ENCODE data around the gene NME4. TPM values are rescaled to one million over a fixed set of nuclear protein-coding genes. Genes with fewer than 3 reads are reported as not detected.
"Not testable (repeated sequence)": the region's sequence is repeated elsewhere in the genome, so short reads cannot be mapped to it uniquely, and the experiment has no call there.

The NME4 gene
- total RNA-seq, 4 donors from 2014 or later = 20.7 to 48.3 (median 25.3) TPM

GRCh38 chr16:381012-381788, 15.8 kb upstream of the NME4 start:
- Histone ChIP-seq H3K4me3 (peak overlapping the region; percentile 65 to 100 (median 94)), H3K27ac (peak overlapping the region; percentile 64 to 91 (median 90)), H3K27me3 (no peaks in the 10 kb centered on the region), H3K4me1 (peaks cover 30 to 59% (median 42%) of the 10 kb centered on the region in 3 donors), H3K9me3 (no peaks in the 10 kb centered on the region), H3K36me3 (peaks cover 0 to 18% (median 6%) of the 10 kb centered on the region in 3 donors)
- TF ChIP-seq CTCF (IDR thresholded peaks at IDR 0.05) (no peak), POLR2A (IDR thresholded peaks at IDR 0.05) (no peak)
- no peak for DNase-seq
- intact Hi-C loops (cut with DNase I) = no loop called here
- WGBS, 2 donors = no CpG with 5 or more reads among the region's 73 CpGs

- Histone ChIP-seq H3K36me3 (peaks cover 0 to 9% (median 0%) of the 10 kb centered on the region in 3 donors), H3K4me3 (peak within 1 kb of the TSS; percentile 65 to 100 (median 94)), H3K4me1 (peaks cover 30 to 59% (median 42%) of the 10 kb centered on the region in 3 donors), H3K27ac (peak within 1 kb of the TSS; percentile 83 to 91 (median 90)), H3K9me3 (no peaks in the 10 kb centered on the region), H3K27me3 (no peaks in the 10 kb centered on the region)
- intact Hi-C loops (cut with DNase I) = no loop called here
- DNase-seq = no peak
- 0% methylated on average over 6 of the region's 123 CpGs; no CpG with 5 or more reads in 1 of the 2 donors for WGBS, 2 donors
- TF ChIP-seq CTCF (IDR thresholded peaks at IDR 0.05) = no peak
- TF ChIP-seq POLR2A (IDR thresholded peaks at IDR 0.05) = peak in 1 of 4 donors; percentile 34
Measured at GRCh38 chr16:381789-382717, 14.9 kb upstream of the NME4 start, which contains the start of gene PGAP6. PGAP6 (minus strand) TSS chr16:381978; CDS start chr16:381821, 157 bp downstream.

DNA sequence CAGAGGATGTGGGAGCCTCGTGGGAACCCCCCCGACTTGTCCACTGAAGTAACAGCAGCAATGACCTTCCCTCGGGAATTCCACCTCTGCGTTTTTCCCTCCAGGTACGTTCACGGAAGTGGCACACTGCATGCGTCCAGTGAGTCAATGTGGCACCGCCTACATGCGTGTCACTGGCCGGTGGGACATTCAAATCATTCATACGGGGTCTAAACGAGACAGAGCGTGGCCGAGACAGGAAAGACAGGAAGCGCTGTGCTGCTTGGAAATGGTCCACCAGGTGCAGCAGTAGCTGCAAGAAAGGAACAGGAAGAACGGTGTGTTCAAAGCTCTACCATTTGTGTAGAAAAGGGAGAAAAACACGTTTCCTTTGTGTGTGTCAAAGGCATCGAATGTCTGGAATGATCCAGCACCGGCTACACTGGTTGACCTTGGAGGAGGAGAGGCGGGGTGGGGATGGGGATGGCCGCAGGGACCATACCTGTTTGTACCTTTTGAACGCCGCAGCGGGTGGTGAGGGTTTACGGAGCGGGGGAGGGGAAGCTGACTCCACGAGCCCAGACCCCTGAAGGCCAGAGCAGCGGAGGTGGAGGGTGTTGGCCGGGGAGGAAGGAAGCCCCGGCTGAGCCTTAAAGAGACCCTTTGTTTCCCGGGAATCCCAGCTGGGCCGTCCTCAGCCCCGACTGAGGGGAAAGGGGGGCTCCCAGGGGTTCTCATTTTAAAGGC, 13.5 kb upstream of the NME4 start:
- H3K4me3 ChIP-seq = peak overlapping the region; percentile 65 to 100 (median 94)
- intact Hi-C loops (cut with DNase I) = no loop called here
- 19 to 24% methylated on average over 23 to 31 of the region's 33 CpGs for WGBS, 2 donors
- H3K27ac ChIP-seq = peak overlapping the region; percentile 76 to 91 (median 86)
- H3K9me3 ChIP-seq = no peaks in the 10 kb centered on the region
- no peaks in the 10 kb centered on the region for H3K36me3 ChIP-seq
- no peaks in the 10 kb centered on the region for H3K27me3 ChIP-seq
- peaks cover 30 to 68% (median 42%) of the 10 kb centered on the region in 3 donors for H3K4me1 ChIP-seq
- no peak for DNase-seq
- peak in 1 of 4 donors; percentile 35 for TF ChIP-seq POLR2A (IDR thresholded peaks at IDR 0.05)
- peak in 1 of 6 experiments; percentile 14 for TF ChIP-seq CTCF (IDR thresholded peaks at IDR 0.05)

GRCh38 chr16:386641-387156, 10.3 kb upstream of the NME4 start:
- H3K27me3 ChIP-seq = no peaks in the 10 kb centered on the region
- H3K4me3 ChIP-seq = no peak overlapping the region
- no peak for TF ChIP-seq CTCF (IDR thresholded peaks at IDR 0.05)
- TF ChIP-seq POLR2A (IDR thresholded peaks at IDR 0.05) = no peak
- no peak for DNase-seq
- H3K36me3 ChIP-seq = no peaks in the 10 kb centered on the region
- no peaks in the 10 kb centered on the region for H3K9me3 ChIP-seq
- intact Hi-C loops (cut with DNase I) = no loop called here
- peaks cover 16 to 40% (median 18%) of the 10 kb centered on the region in 3 donors for H3K4me1 ChIP-seq
- WGBS, 2 donors = 77 to 79% methylated on average over 17 to 19 of the region's 19 CpGs
- no peak overlapping the region for H3K27ac ChIP-seq

- 60 to 65% methylated on average over 17 to 20 of the region's 20 CpGs for WGBS, 2 donors
- intact Hi-C loops (cut with DNase I); H3K36me3 ChIP-seq; DNase-seq; H3K9me3 ChIP-seq; H3K27me3 ChIP-seq; H3K4me3 ChIP-seq: not testable (repeated sequence)
- Histone ChIP-seq H3K27ac (peak overlapping the region in 2 of 4 donors; percentile 21 to 33), H3K4me1 (peaks cover 9 to 30% (median 11%) of the 10 kb centered on the region in 3 donors)
Measured at GRCh38 chr16:387761-388666, 9.0 kb upstream of the NME4 start.

All from esophagus squamous epithelium (tissue), 5 donors.